Measurements from ENCODE around the gene RGS6. TPM values are rescaled to one million over a fixed set of nuclear protein-coding genes. Genes with fewer than 3 reads are reported as not detected.
A peak's percentile ranks its signal among the peaks of the same experiment; 100 is the strongest.
"Not testable (repeated sequence)": the region's sequence is repeated elsewhere in the genome, so short reads cannot be mapped to it uniquely, and the experiment has no call there.

The RGS6 gene
- 3.7 TPM for total RNA-seq
- polyA plus RNA-seq (ENCODE audit: insufficient read depth in 1 of 8, insufficient read length in 8 of 8, low replicate concordance in 1 of 8) = 1 to 10 TPM; 4.4 to 9.3 (median 6.2) TPM
- long read RNA-seq, donor 1 = 0 reads
- long read RNA-seq, donor 2 = 0 reads
- long read RNA-seq, donor 3, full-length matches to known transcripts = 1 of 1 reads
- long read RNA-seq, donor 3, partial matches to known transcripts = 0 of 1 reads
- long read RNA-seq, donor 3, other reads (novel, unspliced or antisense) = 0 of 1 reads
- long read RNA-seq, donor 4, full-length matches to known transcripts = 1 of 1 reads
- long read RNA-seq, donor 4, partial matches to known transcripts = 0 of 1 reads
- long read RNA-seq, donor 4, other reads (novel, unspliced or antisense) = 0 of 1 reads
- long read RNA-seq, donor 5, full-length matches to known transcripts = 1 of 1 reads
- long read RNA-seq, donor 5, partial matches to known transcripts = 0 of 1 reads
- long read RNA-seq, donor 5, other reads (novel, unspliced or antisense) = 0 of 1 reads
- long read RNA-seq, donor 6, partial matches to known transcripts = 0 of 1 reads
- long read RNA-seq, donor 6, other reads (novel, unspliced or antisense) = 0 of 1 reads
- long read RNA-seq, donor 7 = 0 reads
- long read RNA-seq, donor 8 = 0 reads
- long read RNA-seq, donor 9 = 0 reads
- long read RNA-seq, donor 10 = 0 reads
- long read RNA-seq, donor 11, full-length matches to known transcripts = 2 of 2 reads
- long read RNA-seq, donor 11, partial matches to known transcripts = 0 of 2 reads
- long read RNA-seq, donor 11, other reads (novel, unspliced or antisense) = 0 of 2 reads

- Histone ChIP-seq H3K27me3 (ENCODE audit: control insufficient read depth, insufficient read depth, low read length) (peaks cover 23% of the 10 kb centered on the region), H3K36me3 (ENCODE audit: control insufficient read depth, insufficient read depth, low read length) (no peaks in the 10 kb centered on the region), H3K4me3 (ENCODE audit: low read length) (peak within 1 kb of the TSS; percentile 49), H3K9me3 (replicated peaks; ENCODE audit: control insufficient read depth, low read depth, low read length) (no peaks in the 10 kb centered on the region), H3K27ac (ENCODE audit: low read length) (no peak within 1 kb of the TSS), H3K4me1 (ENCODE audit: control insufficient read depth, insufficient read depth, low read length) (peaks cover 10% of the 10 kb centered on the region)
- under 1% methylated on average over 84 of the region's 92 CpGs for WGBS (ENCODE audit: insufficient coverage)
- DNase-seq = peak; percentile 63
Measured at GRCh38 chr14:71932229-71932981, at the start of gene RGS6. Gene RGS6, plus strand, starts transcription at chr14:71932429.

GRCh38 chr14:71883094-71883493 is 49.1 kb upstream of the RGS6 start:
- DNase-seq = no peak
- no peaks in the 10 kb centered on the region for H3K27me3 ChIP-seq (ENCODE audit: control insufficient read depth, insufficient read depth, low read length)
- H3K4me3 ChIP-seq (ENCODE audit: low read length) = no peak overlapping the region
- H3K9me3 ChIP-seq (replicated peaks; ENCODE audit: control insufficient read depth, low read depth, low read length) = peaks cover 3% of the 10 kb centered on the region
- no peaks in the 10 kb centered on the region for H3K4me1 ChIP-seq (ENCODE audit: control insufficient read depth, insufficient read depth, low read length)
- no peaks in the 10 kb centered on the region for H3K36me3 ChIP-seq (ENCODE audit: control insufficient read depth, insufficient read depth, low read length)
- H3K27ac ChIP-seq (ENCODE audit: low read length) = no peak overlapping the region
- WGBS (ENCODE audit: insufficient coverage) = 83% methylated on average over 1 of the region's 1 CpG

GRCh38 chr14:71885301-71885700 is 46.9 kb upstream of the RGS6 start:
- peak; percentile 38 for DNase-seq
- Histone ChIP-seq H3K27me3 (ENCODE audit: control insufficient read depth, insufficient read depth, low read length) (no peaks in the 10 kb centered on the region), H3K4me1 (ENCODE audit: control insufficient read depth, insufficient read depth, low read length) (no peaks in the 10 kb centered on the region), H3K4me3 (ENCODE audit: low read length) (no peak overlapping the region), H3K36me3 (ENCODE audit: control insufficient read depth, insufficient read depth, low read length) (no peaks in the 10 kb centered on the region), H3K9me3 (replicated peaks; ENCODE audit: control insufficient read depth, low read depth, low read length) (peaks cover 2% of the 10 kb centered on the region), H3K27ac (ENCODE audit: low read length) (no peak overlapping the region)
- 33% methylated on average over 1 of the region's 3 CpGs for WGBS (ENCODE audit: insufficient coverage)

- H3K4me3 ChIP-seq (ENCODE audit: low read length); H3K4me1 ChIP-seq (ENCODE audit: control insufficient read depth, insufficient read depth, low read length); H3K9me3 ChIP-seq (replicated peaks; ENCODE audit: control insufficient read depth, low read depth, low read length); DNase-seq; H3K36me3 ChIP-seq (ENCODE audit: control insufficient read depth, insufficient read depth, low read length); H3K27ac ChIP-seq (ENCODE audit: low read length); H3K27me3 ChIP-seq (ENCODE audit: control insufficient read depth, insufficient read depth, low read length): not testable (repeated sequence)
- WGBS (ENCODE audit: insufficient coverage) = 100% methylated on average over 1 of the region's 9 CpGs
Measured at GRCh38 chr14:71887802-71888201, 44.4 kb upstream of the RGS6 start.

- WGBS (ENCODE audit: insufficient coverage) = no CpG with 5 or more reads among the region's 1 CpG
- H3K36me3 ChIP-seq (ENCODE audit: control insufficient read depth, insufficient read depth, low read length) = no peaks in the 10 kb centered on the region
- no peak for DNase-seq
- H3K27me3 ChIP-seq (ENCODE audit: control insufficient read depth, insufficient read depth, low read length) = no peaks in the 10 kb centered on the region
- no peaks in the 10 kb centered on the region for H3K4me1 ChIP-seq (ENCODE audit: control insufficient read depth, insufficient read depth, low read length)
- no peak overlapping the region for H3K27ac ChIP-seq (ENCODE audit: low read length)
- H3K9me3 ChIP-seq (replicated peaks; ENCODE audit: control insufficient read depth, low read depth, low read length) = peaks cover 2% of the 10 kb centered on the region
- H3K4me3 ChIP-seq (ENCODE audit: low read length) = no peak overlapping the region
Measured at GRCh38 chr14:71890541-71890940, 41.7 kb upstream of the RGS6 start.

GRCh38 chr14:71891185-71891584 is 41.0 kb upstream of the RGS6 start:
- Histone ChIP-seq H3K27me3 (ENCODE audit: control insufficient read depth, insufficient read depth, low read length) (no peaks in the 10 kb centered on the region), H3K27ac (ENCODE audit: low read length) (no peak overlapping the region), H3K36me3 (ENCODE audit: control insufficient read depth, insufficient read depth, low read length) (no peaks in the 10 kb centered on the region), H3K4me3 (ENCODE audit: low read length) (no peak overlapping the region), H3K9me3 (replicated peaks; ENCODE audit: control insufficient read depth, low read depth, low read length) (peaks cover 2% of the 10 kb centered on the region), H3K4me1 (ENCODE audit: control insufficient read depth, insufficient read depth, low read length) (no peaks in the 10 kb centered on the region)
- WGBS (ENCODE audit: insufficient coverage) = 60% methylated on average over 4 of the region's 6 CpGs
- no peak for DNase-seq

GRCh38 chr14:71891970-71892369 is 40.3 kb upstream of the RGS6 start:
- H3K27ac ChIP-seq (ENCODE audit: low read length) = no peak overlapping the region

GRCh38 chr14:71905031-71905430 is 27.2 kb upstream of the RGS6 start:
- no peaks in the 10 kb centered on the region for H3K27me3 ChIP-seq (ENCODE audit: control insufficient read depth, insufficient read depth, low read length)
- 42% methylated on average over 1 of the region's 4 CpGs for WGBS (ENCODE audit: insufficient coverage)
- H3K36me3 ChIP-seq (ENCODE audit: control insufficient read depth, insufficient read depth, low read length) = no peaks in the 10 kb centered on the region
- no peaks in the 10 kb centered on the region for H3K9me3 ChIP-seq (replicated peaks; ENCODE audit: control insufficient read depth, low read depth, low read length)
- peak; percentile 37 for DNase-seq
- H3K4me3 ChIP-seq (ENCODE audit: low read length) = no peak overlapping the region
- H3K27ac ChIP-seq (ENCODE audit: low read length) = no peak overlapping the region
- H3K4me1 ChIP-seq (ENCODE audit: control insufficient read depth, insufficient read depth, low read length) = peaks cover 9% of the 10 kb centered on the region

More at GRCh38 chr14:71891970-71892369, 40.3 kb upstream of the RGS6 start:
- Histone ChIP-seq H3K4me1 (ENCODE audit: control insufficient read depth, insufficient read depth, low read length) (no peaks in the 10 kb centered on the region), H3K27me3 (ENCODE audit: control insufficient read depth, insufficient read depth, low read length) (no peaks in the 10 kb centered on the region), H3K36me3 (ENCODE audit: control insufficient read depth, insufficient read depth, low read length) (no peaks in the 10 kb centered on the region), H3K9me3 (replicated peaks; ENCODE audit: control insufficient read depth, low read depth, low read length) (peaks cover 2% of the 10 kb centered on the region), H3K4me3 (ENCODE audit: low read length) (no peak overlapping the region)
- no CpG with 5 or more reads among the region's 1 CpG for WGBS (ENCODE audit: insufficient coverage)
- no peak for DNase-seq

- peaks cover 9% of the 10 kb centered on the region for H3K4me1 ChIP-seq (ENCODE audit: control insufficient read depth, insufficient read depth, low read length)
- no peaks in the 10 kb centered on the region for H3K27me3 ChIP-seq (ENCODE audit: control insufficient read depth, insufficient read depth, low read length)
- no peak overlapping the region for H3K4me3 ChIP-seq (ENCODE audit: low read length)
- no peaks in the 10 kb centered on the region for H3K9me3 ChIP-seq (replicated peaks; ENCODE audit: control insufficient read depth, low read depth, low read length)
- no peaks in the 10 kb centered on the region for H3K36me3 ChIP-seq (ENCODE audit: control insufficient read depth, insufficient read depth, low read length)
- peak; percentile 36 for DNase-seq
- no peak overlapping the region for H3K27ac ChIP-seq (ENCODE audit: low read length)
- 30% methylated on average over 1 of the region's 7 CpGs for WGBS (ENCODE audit: insufficient coverage)
Measured at GRCh38 chr14:71905860-71906259, 26.4 kb upstream of the RGS6 start.
